WTC11 (cell line): Measurements from ENCODE around the gene PIP4K2C. TPM values are rescaled to one million over a fixed set of nuclear protein-coding genes. Genes with fewer than 3 reads are reported as not detected.

Experiments used
- ATAC-seq: fragments of 200-7000 bp; cut with Tn5 transposase; 2 replicates; pipeline ENCODE4 v1.10.0; 2021; ENCODE audit warnings: mild to moderate bottlenecking, moderate library complexity
- CTCF ChIA-PET: fragments of 300-600 bp; sonication (Branson Sonifier 250); formaldehyde crosslinking; loops from one replicate; lab custom pipeline; 2021; ENCODE audit warnings: antibody characterized with exemption; lab: Charles Lee
- POLR2A ChIA-PET: fragments of 350-600 bp; sonication (Branson Sonifier 250); formaldehyde crosslinking; loops from one replicate; lab custom pipeline; 2021; ENCODE audit warnings: antibody characterized with exemption; lab: Charles Lee
- DNase-seq: peaks from one replicate; pipeline ENCODE4 v3.0.0; 2021; ENCODE audit warnings: low spot score
- H3K27ac Mint-ChIP-seq: 2 replicates; pipeline ENCODE4 v1.8.0; 2021; ENCODE audit warnings: mixed read lengths
- H3K27me3 Mint-ChIP-seq: 2 replicates; pipeline ENCODE4 v1.8.0; 2021; ENCODE audit warnings: low read depth, mild to moderate bottlenecking, moderate library complexity, mixed read lengths
- H3K36me3 Mint-ChIP-seq: 2 replicates; pipeline ENCODE4 v1.8.0; 2021; ENCODE audit warnings: mixed read lengths
- H3K4me1 Mint-ChIP-seq: 2 replicates; pipeline ENCODE4 v1.8.0; 2022; ENCODE audit warnings: mixed read lengths
- H3K4me3 Mint-ChIP-seq: 2 replicates; pipeline ENCODE4 v1.8.0; 2021; ENCODE audit warnings: mild to moderate bottlenecking, moderate library complexity, mixed read lengths
- H3K9me3 Mint-ChIP-seq: 2 replicates; pipeline ENCODE4 v1.8.0; 2021; ENCODE audit warnings: mixed read lengths
- AFF4 ChIP-seq: sonication (generic); formaldehyde crosslinking; IDR thresholded peaks from 2 replicates; pipeline ENCODE4 v1.8.1; 2023; ENCODE audit warnings: mild to moderate bottlenecking, missing genetic modification reagents, borderline replicate concordance
- CDX4 ChIP-seq: fragments of 250-450 bp; sonication (Bioruptor Pico); IDR thresholded peaks from 2 replicates; pipeline ENCODE4 v1.9.0; 2021; ENCODE audit warnings: moderate library complexity, mild to moderate bottlenecking, inconsistent platforms, borderline replicate concordance
- E2F5 ChIP-seq: sonication (generic); formaldehyde crosslinking; IDR thresholded peaks from 2 replicates; pipeline ENCODE4 v1.8.1; 2022; ENCODE audit warnings: mild to moderate bottlenecking, moderate library complexity, missing genetic modification reagents
- GTF2I ChIP-seq: fragments of 250-450 bp; sonication (Bioruptor Pico); conservative IDR thresholded peaks from 2 replicates; pipeline ENCODE4 v1.4.0; 2021; ENCODE audit warnings: mild to moderate bottlenecking
- PRDM15 ChIP-seq: sonication (generic); formaldehyde crosslinking; IDR thresholded peaks from 2 replicates; pipeline ENCODE4 v1.8.0; 2022; ENCODE audit warnings: missing genetic modification reagents
- RORB ChIP-seq: fragments of 250-450 bp; sonication (Bioruptor Pico); IDR thresholded peaks from 2 replicates; pipeline ENCODE4 v1.9.0; 2021; ENCODE audit warnings: mild to moderate bottlenecking
- USF1 ChIP-seq: sonication (generic); formaldehyde crosslinking; IDR thresholded peaks from 2 replicates; pipeline ENCODE4 v1.8.0; 2022; ENCODE audit warnings: mild to moderate bottlenecking, missing genetic modification reagents
- ZNF281 ChIP-seq: sonication (generic); formaldehyde crosslinking; IDR thresholded peaks from 2 replicates; pipeline ENCODE4 v1.8.0; 2023; ENCODE audit warnings: mild to moderate bottlenecking, missing genetic modification reagents
- ZNF416 ChIP-seq: fragments of 250-450 bp; sonication (Bioruptor Pico); IDR thresholded peaks from 2 replicates; pipeline ENCODE4 v1.9.0; 2021; ENCODE audit warnings: mild to moderate bottlenecking, inconsistent platforms
- total RNA-seq: library from RNA; stranded (reverse); gene quantifications from 3 replicates; pipeline ENCODE4 v1.2.3, GENCODE V29; 2021

The PIP4K2C gene
- total RNA-seq, 1 experiment from 2014 or later: 25.4 TPM

- no peak for TF ChIP-seq CDX4
- TF ChIP-seq AFF4 (CRISPR knock-in tag): no peak
- no peak for TF ChIP-seq PRDM15 (CRISPR knock-in tag)
- no peak for TF ChIP-seq USF1 (CRISPR knock-in tag)
- no peak for TF ChIP-seq ZNF416 (CRISPR knock-in tag)
- TF ChIP-seq E2F5 (CRISPR knock-in tag): no peak
- no peak for TF ChIP-seq GTF2I (CRISPR knock-in tag)
Measured at GRCh38 chr12:57603324-57603723, 12.3 kb downstream of the PIP4K2C start (continued).

GRCh38 chr12:57603815-57604453, 12.9 kb downstream of the PIP4K2C start:
- DNase-seq: no peak
- CTCF ChIA-PET: interaction anchor here (0.7 to 1.7 kb wide), 10 partner anchors 13 to 145 kb away, joined by 3 to 16 read pairs (median 5); partner anchors contain the start of genes B4GALNT1, DDIT3, GLI1 and PIP4K2C
- H3K36me3 Mint-ChIP-seq: peaks cover 23% of the 10 kb centered on the region
- H3K4me3 Mint-ChIP-seq: peak overlapping the region; percentile 85
- TF ChIP-seq ZNF281 (CRISPR knock-in tag) (peak; percentile 16; the same call in 1 of the 2 replicates), PRDM15 (CRISPR knock-in tag) (peak; percentile 96), RORB (no peak)
- TF ChIP-seq, all 79 proteins: peak for 2
- Mint-ChIP-seq H3K9me3 (no peaks in the 10 kb centered on the region), H3K4me1 (peaks cover 26% of the 10 kb centered on the region), H3K27ac (peak overlapping the region; percentile 93), H3K27me3 (no peaks in the 10 kb centered on the region)
- ATAC-seq: peak; percentile 50
- POLR2A ChIA-PET: interaction anchor here (0.5 to 1.4 kb wide), 6 partner anchors 11 to 162 kb away, joined by 3 to 7 read pairs (median 3); partner anchors contain the start of genes B4GALNT1 and OS9
